A549 (cell line): Measurements from ENCODE around the gene DTX3. TPM values are rescaled to one million over a fixed set of nuclear protein-coding genes. Genes with fewer than 3 reads are reported as not detected.

Experiments
- ATAC-seq, 2 experiments: fragments of 200-7000 bp in 1 of 2; fragments of >200 bp in 1 of 2; cut with Nextera tagmentation in 1 of 2; cut with Tn5 transposase in 1 of 2; 3 replicates each; pipeline versions ENCODE4 v1.8.0 to v1.9.1; 2018 to 2020; ENCODE audit warnings: mild to moderate bottlenecking in 1 of 2, moderate library complexity in 1 of 2
- CTCF ChIA-PET: fragments of 300-600 bp; sonication (Branson Sonifier 250); formaldehyde crosslinking; extraction: SDS; loops from one replicate; lab custom pipeline; 2021; ENCODE audit warnings: antibody characterized with exemption, inconsistent platforms; lab: Yijun Ruan, JAX
- POLR2A ChIA-PET: fragments of 350-600 bp; formaldehyde crosslinking; extraction: SDS; loops from one replicate; lab custom pipeline; 2021; ENCODE audit warnings: antibody characterized with exemption, inconsistent platforms; lab: Yijun Ruan, JAX
- DNase-seq, 2 experiments: peaks; one replicate each; pipeline versions ENCODE4 v3.0.0 to v3.0.0-alpha.2; 2011 to 2016; ENCODE audit warnings: low read depth in 1 of 2, low spot score in 1 of 2
- FAIRE-seq: peaks from 2 replicates; lab custom pipeline; 2011; peaks lifted over from hg19 to GRCh38; lab: Jason Lieb, UNC
- H3K27ac ChIP-seq, 2 experiments: fragments of >200 bp; sonication (Bioruptor Twin); formaldehyde crosslinking; 3 replicates each; pipeline ENCODE4 v1.5.1; 2016 to 2017
- H3K4me1 ChIP-seq: fragments of >200 bp; sonication (Bioruptor Twin); formaldehyde crosslinking; 3 replicates; pipeline ENCODE4 v1.6.1; 2016
- H3K4me2 ChIP-seq: fragments of >200 bp; sonication (Bioruptor Twin); formaldehyde crosslinking; 3 replicates; pipeline ENCODE4 v1.6.1; 2016
- H3K4me3 ChIP-seq: fragments of >200 bp; sonication (Bioruptor Twin); formaldehyde crosslinking; 3 replicates; pipeline ENCODE4 v1.5.1; 2016
- H3K9me3 ChIP-seq: fragments of >200 bp; sonication (Bioruptor Twin); formaldehyde crosslinking; 3 replicates; pipeline ENCODE4 v1.6.1; 2016
- CBX2 ChIP-seq: fragments of 200-600 bp; sonication (generic); IDR thresholded peaks from 2 replicates; pipeline ENCODE4 v1.6.1; 2016; ENCODE audit warnings: low read depth, mild to moderate bottlenecking, borderline replicate concordance
- EHF ChIP-seq: fragments of 250-450 bp; sonication (Bioruptor Pico); IDR thresholded peaks from 2 replicates; pipeline ENCODE4 v1.5.0; 2020; ENCODE audit warnings: mild to moderate bottlenecking
- ELK1 ChIP-seq: fragments of 150-350 bp; IDR thresholded peaks from 2 replicates; pipeline ENCODE4 v1.6.1; 2014; ENCODE audit warnings: low read depth, mild to moderate bottlenecking, low read length
- FOXS1 ChIP-seq: fragments of 250-450 bp; sonication (Bioruptor Pico); IDR thresholded peaks from 2 replicates; pipeline ENCODE4 v1.5.0; 2020; ENCODE audit warnings: mild to moderate bottlenecking, moderate library complexity
- HEYL ChIP-seq: fragments of 250-450 bp; sonication (Bioruptor Pico); IDR thresholded peaks from 2 replicates; pipeline ENCODE4 v1.8.0; 2021; ENCODE audit warnings: mild to moderate bottlenecking, moderate library complexity
- HMGXB4 ChIP-seq: fragments of 250-450 bp; sonication (Bioruptor Pico); IDR thresholded peaks from 2 replicates; pipeline ENCODE4 v1.5.0; 2021; ENCODE audit warnings: mild to moderate bottlenecking, moderate library complexity, borderline replicate concordance
- HOXB5 ChIP-seq: fragments of 250-450 bp; sonication (Bioruptor Pico); IDR thresholded peaks from 2 replicates; pipeline ENCODE4 v1.5.0; 2020; ENCODE audit warnings: mild to moderate bottlenecking, moderate library complexity
- KDM5A ChIP-seq: fragments of 200-600 bp; sonication (generic); IDR thresholded peaks from 2 replicates; pipeline ENCODE4 v1.6.1; 2016; ENCODE audit warnings: antibody characterized with exemption, mild to moderate bottlenecking
- MYC ChIP-seq: IDR thresholded peaks from 2 replicates; pipeline ENCODE4 v1.6.1; 2012; ENCODE audit warnings: mild to moderate bottlenecking, inconsistent platforms, low read length, improper control_type of control experiment, borderline replicate concordance
- NPAS2 ChIP-seq: fragments of 250-450 bp; sonication (Bioruptor Pico); IDR thresholded peaks from 2 replicates; pipeline ENCODE4 v1.8.0; 2022; ENCODE audit warnings: mild to moderate bottlenecking, moderate library complexity, borderline replicate concordance
- RFX5 ChIP-seq: fragments of 450-650 bp; IDR thresholded peaks from 2 replicates; pipeline ENCODE4 v1.7.1; 2014; ENCODE audit warnings: antibody characterized with exemption, mild to moderate bottlenecking, moderate library complexity
- TP53 ChIP-seq: fragments of 250-450 bp; sonication (Bioruptor Pico); IDR thresholded peaks from 2 replicates; pipeline ENCODE4 v1.5.0; 2021; ENCODE audit warnings: mild to moderate bottlenecking, moderate library complexity
- ZFP36 ChIP-seq: fragments of 450-650 bp; IDR thresholded peaks from 2 replicates; pipeline ENCODE4 v1.6.1; 2014; ENCODE audit warnings: borderline replicate concordance; ENCODE audit not compliant: partially characterized antibody
- WGBS: methylation state at CpG from one replicate; pipeline ENCODE4 v1.1.6; 2017; ENCODE audit errors: missing lambda C conversion rate; 5-methylcytosine and 5-hydroxymethylcytosine counted together
- polyA plus RNA-seq, 4 experiments: library from polyadenylated mRNA; depleted of rRNA in 3 of 4; stranded (reverse); fragments of >200 nt; fragmentation: RNase III in 1 of 4; extraction: RNeasy Plus Mini Kit Qiagen cat#74134 plus additional on column Dnase treatment in 1 of 4; gene quantifications; 2 replicates in 3 of 4; 3 replicates in 1 of 4; pipeline ENCODE4 v1.2.3, GENCODE V29; 2011 to 2017
- TF ChIP-seq, protein P1 (sequence below): fragments of 450-650 bp; IDR thresholded peaks from 2 replicates; pipeline ENCODE4 v1.6.1; 2014; ENCODE audit warnings: antibody characterized with exemption

Gene DTX3
- polyA plus RNA-seq, 2 of the 4 experiments (the other 2 are of a cell fraction) = 21.7 to 24.7 TPM

DNA sequence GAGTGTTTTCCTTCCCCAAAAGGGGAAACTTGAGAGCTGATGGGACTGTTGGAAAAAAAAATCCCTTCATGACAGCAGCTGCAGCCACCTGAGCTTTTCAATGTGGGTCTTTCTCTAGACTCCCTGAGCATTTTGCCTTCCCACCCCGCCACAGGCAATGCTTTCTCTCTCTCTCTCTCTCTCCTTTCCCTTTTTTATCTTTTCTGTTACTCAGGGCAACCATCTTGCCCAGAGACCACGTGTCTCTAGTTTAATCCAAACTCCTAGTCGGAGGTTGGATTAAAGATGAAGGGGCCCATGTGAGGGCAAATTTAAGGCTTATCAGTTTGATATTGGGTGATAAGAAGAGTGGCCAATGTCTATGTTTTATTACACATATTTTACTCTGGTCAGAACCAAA is 54.3 kb downstream of the DTX3 start:
- DNase-seq = no peak
- no peaks in the 10 kb centered on the region for H3K4me1 ChIP-seq
- H3K27ac ChIP-seq = no peak overlapping the region
- ChIA-PET CTCF (interaction anchor here (1.4 to 3.2 kb wide), 2 partner anchors 25 to 28 kb away, joined by 3 to 13 read pairs; partner anchors contain the start of gene B4GALNT1), POLR2A (no interaction called here)
- peaks cover 21% of the 10 kb centered on the region; the same call in 2 of the 3 replicates for H3K9me3 ChIP-seq
- TF ChIP-seq, protein P1, sequence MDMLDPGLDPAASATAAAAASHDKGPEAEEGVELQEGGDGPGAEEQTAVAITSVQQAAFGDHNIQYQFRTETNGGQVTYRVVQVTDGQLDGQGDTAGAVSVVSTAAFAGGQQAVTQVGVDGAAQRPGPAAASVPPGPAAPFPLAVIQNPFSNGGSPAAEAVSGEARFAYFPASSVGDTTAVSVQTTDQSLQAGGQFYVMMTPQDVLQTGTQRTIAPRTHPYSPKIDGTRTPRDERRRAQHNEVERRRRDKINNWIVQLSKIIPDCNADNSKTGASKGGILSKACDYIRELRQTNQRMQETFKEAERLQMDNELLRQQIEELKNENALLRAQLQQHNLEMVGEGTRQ = no peak
- TF ChIP-seq ZFP36 (no peak), NPAS2 (CRISPR knock-in tag) (no peak), HMGXB4 (CRISPR knock-in tag) (no peak), HEYL (CRISPR knock-in tag) (no peak), FOXS1 (CRISPR knock-in tag) (no peak), KDM5A (no peak), MYC (no peak), ELK1 (no peak), TP53 (CRISPR knock-in tag) (no peak), EHF (no peak), CBX2 (no peak), RFX5 (no peak), HOXB5 (CRISPR knock-in tag) (no peak)
- no peak for FAIRE-seq
- 27% methylated on average over 3 of the region's 3 CpGs for WGBS
- no peak overlapping the region for H3K4me2 ChIP-seq
- no peak for ATAC-seq
- H3K4me3 ChIP-seq = no peak overlapping the region

Other genes starting within 250 kb of the DTX3 start
- 28.8 and 30.6 TPM in 2 replicates for gene R3HDM2, start 173.8 kb upstream of the DTX3 start, polyA plus RNA-seq (2011; rRNA removed)
- 14.0 to 14.7 TPM (median 14.4 TPM) in 3 replicates for gene R3HDM2, start 173.8 kb upstream of the DTX3 start, polyA plus RNA-seq (2017; fragmentation: RNase III; extraction: RNeasy Plus Mini Kit Qiagen cat#74134 plus additional on column Dnase treatment)
- 0.07 and 0.08 TPM in 2 replicates for gene INHBC, start 170.0 kb upstream of the DTX3 start, polyA plus RNA-seq (2011; rRNA removed)
- gene INHBC, start 170.0 kb upstream of the DTX3 start, polyA plus RNA-seq (2017; fragmentation: RNase III; extraction: RNeasy Plus Mini Kit Qiagen cat#74134 plus additional on column Dnase treatment) = not detected in 3 replicates
- gene INHBE, start 149.5 kb upstream of the DTX3 start, polyA plus RNA-seq (2011; rRNA removed) = 2.4 and 2.9 TPM in 2 replicates
- 0.50 to 0.74 TPM (median 0.67 TPM) in 3 replicates for gene INHBE, start 149.5 kb upstream of the DTX3 start, polyA plus RNA-seq (2017; fragmentation: RNase III; extraction: RNeasy Plus Mini Kit Qiagen cat#74134 plus additional on column Dnase treatment)
- 27.3 and 30.0 TPM in 2 replicates for gene GLI1, start 145.0 kb upstream of the DTX3 start, polyA plus RNA-seq (2011; rRNA removed)
- 13.0 to 13.5 TPM (median 13.1 TPM) in 3 replicates for gene GLI1, start 145.0 kb upstream of the DTX3 start, polyA plus RNA-seq (2017; fragmentation: RNase III; extraction: RNeasy Plus Mini Kit Qiagen cat#74134 plus additional on column Dnase treatment)
- gene ARHGAP9, start 125.0 kb upstream of the DTX3 start, polyA plus RNA-seq (2011; rRNA removed) = 0.25 and 0.50 TPM in 2 replicates
- 0.20 to 0.29 TPM in 2 of 3 replicates, not detected in the other for gene ARHGAP9, start 125.0 kb upstream of the DTX3 start, polyA plus RNA-seq (2017; fragmentation: RNase III; extraction: RNeasy Plus Mini Kit Qiagen cat#74134 plus additional on column Dnase treatment)
- 372 and 406 TPM in 2 replicates for gene MARS1, start 116.8 kb upstream of the DTX3 start, polyA plus RNA-seq (2011; rRNA removed)
- gene MARS1, start 116.8 kb upstream of the DTX3 start, polyA plus RNA-seq (2017; fragmentation: RNase III; extraction: RNeasy Plus Mini Kit Qiagen cat#74134 plus additional on column Dnase treatment) = 209 to 230 TPM (median 227 TPM) in 3 replicates
- gene DDIT3, start 84.3 kb upstream of the DTX3 start, polyA plus RNA-seq (2011; rRNA removed) = 73.1 and 93.0 TPM in 2 replicates
- gene DDIT3, start 84.3 kb upstream of the DTX3 start, polyA plus RNA-seq (2017; fragmentation: RNase III; extraction: RNeasy Plus Mini Kit Qiagen cat#74134 plus additional on column Dnase treatment) = 11.5 to 16.0 TPM (median 13.5 TPM) in 3 replicates
- gene MBD6, start 82.0 kb upstream of the DTX3 start, polyA plus RNA-seq (2011; rRNA removed) = 4.6 and 7.3 TPM in 2 replicates
- gene MBD6, start 82.0 kb upstream of the DTX3 start, polyA plus RNA-seq (2017; fragmentation: RNase III; extraction: RNeasy Plus Mini Kit Qiagen cat#74134 plus additional on column Dnase treatment) = 18.7 to 25.3 TPM (median 24.2 TPM) in 3 replicates
- 140 and 169 TPM in 2 replicates for gene DCTN2, start 57.6 kb upstream of the DTX3 start, polyA plus RNA-seq (2011; rRNA removed)
- gene DCTN2, start 57.6 kb upstream of the DTX3 start, polyA plus RNA-seq (2017; fragmentation: RNase III; extraction: RNeasy Plus Mini Kit Qiagen cat#74134 plus additional on column Dnase treatment) = 203 to 211 TPM (median 211 TPM) in 3 replicates
- 0.89 and 0.90 TPM in 2 replicates for gene KIF5A, start 54.8 kb upstream of the DTX3 start, polyA plus RNA-seq (2011; rRNA removed)
- 0.45 to 0.61 TPM (median 0.55 TPM) in 3 replicates for gene KIF5A, start 54.8 kb upstream of the DTX3 start, polyA plus RNA-seq (2017; fragmentation: RNase III; extraction: RNeasy Plus Mini Kit Qiagen cat#74134 plus additional on column Dnase treatment)
- gene PIP4K2C, start 13.6 kb upstream of the DTX3 start, polyA plus RNA-seq (2011; rRNA removed) = 60.9 and 62.9 TPM in 2 replicates
- gene PIP4K2C, start 13.6 kb upstream of the DTX3 start, polyA plus RNA-seq (2017; fragmentation: RNase III; extraction: RNeasy Plus Mini Kit Qiagen cat#74134 plus additional on column Dnase treatment) = 30.5 to 35.7 TPM (median 35.3 TPM) in 3 replicates
- gene ARHGEF25, start 6.6 kb downstream of the DTX3 start, polyA plus RNA-seq (2011; rRNA removed) = 9.3 and 9.9 TPM in 2 replicates
- 8.0 to 13.8 TPM (median 11.9 TPM) in 3 replicates for gene ARHGEF25, start 6.6 kb downstream of the DTX3 start, polyA plus RNA-seq (2017; fragmentation: RNase III; extraction: RNeasy Plus Mini Kit Qiagen cat#74134 plus additional on column Dnase treatment)
- gene B4GALNT1, start 28.4 kb downstream of the DTX3 start, polyA plus RNA-seq (2011; rRNA removed) = 25.7 and 27.0 TPM in 2 replicates
- gene B4GALNT1, start 28.4 kb downstream of the DTX3 start, polyA plus RNA-seq (2017; fragmentation: RNase III; extraction: RNeasy Plus Mini Kit Qiagen cat#74134 plus additional on column Dnase treatment) = 33.2 to 35.1 TPM (median 33.4 TPM) in 3 replicates
- gene OS9, start 89.3 kb downstream of the DTX3 start, polyA plus RNA-seq (2011; rRNA removed) = 183 and 208 TPM in 2 replicates
- 115 to 128 TPM (median 128 TPM) in 3 replicates for gene OS9, start 89.3 kb downstream of the DTX3 start, polyA plus RNA-seq (2017; fragmentation: RNase III; extraction: RNeasy Plus Mini Kit Qiagen cat#74134 plus additional on column Dnase treatment)
- gene AGAP2, start 133.9 kb downstream of the DTX3 start, polyA plus RNA-seq (2011; rRNA removed) = 0.26 and 0.36 TPM in 2 replicates
- gene AGAP2, start 133.9 kb downstream of the DTX3 start, polyA plus RNA-seq (2017; fragmentation: RNase III; extraction: RNeasy Plus Mini Kit Qiagen cat#74134 plus additional on column Dnase treatment) = 0.21 to 0.45 TPM (median 0.28 TPM) in 3 replicates
- gene TSPAN31, start 140.2 kb downstream of the DTX3 start, polyA plus RNA-seq (2011; rRNA removed) = 51.9 and 61.0 TPM in 2 replicates
- 20.6 to 27.1 TPM (median 22.8 TPM) in 3 replicates for gene TSPAN31, start 140.2 kb downstream of the DTX3 start, polyA plus RNA-seq (2017; fragmentation: RNase III; extraction: RNeasy Plus Mini Kit Qiagen cat#74134 plus additional on column Dnase treatment)
- 226 and 289 TPM in 2 replicates for gene CDK4, start 147.5 kb downstream of the DTX3 start, polyA plus RNA-seq (2011; rRNA removed)
- 226 to 255 TPM (median 229 TPM) in 3 replicates for gene CDK4, start 147.5 kb downstream of the DTX3 start, polyA plus RNA-seq (2017; fragmentation: RNase III; extraction: RNeasy Plus Mini Kit Qiagen cat#74134 plus additional on column Dnase treatment)
- gene MARCHF9, start 150.3 kb downstream of the DTX3 start, polyA plus RNA-seq (2011; rRNA removed) = 7.2 and 8.4 TPM in 2 replicates
- 4.7 to 6.8 TPM (median 5.9 TPM) in 3 replicates for gene MARCHF9, start 150.3 kb downstream of the DTX3 start, polyA plus RNA-seq (2017; fragmentation: RNase III; extraction: RNeasy Plus Mini Kit Qiagen cat#74134 plus additional on column Dnase treatment)
- gene CYP27B1, start 162.3 kb downstream of the DTX3 start, polyA plus RNA-seq (2011; rRNA removed) = 1.8 and 1.9 TPM in 2 replicates
- 1.9 to 2.9 TPM (median 2.3 TPM) in 3 replicates for gene CYP27B1, start 162.3 kb downstream of the DTX3 start, polyA plus RNA-seq (2017; fragmentation: RNase III; extraction: RNeasy Plus Mini Kit Qiagen cat#74134 plus additional on column Dnase treatment)
- gene METTL1, start 167.3 kb downstream of the DTX3 start, polyA plus RNA-seq (2011; rRNA removed) = 60.2 and 71.3 TPM in 2 replicates
- 55.2 to 64.9 TPM (median 63.0 TPM) in 3 replicates for gene METTL1, start 167.3 kb downstream of the DTX3 start, polyA plus RNA-seq (2017; fragmentation: RNase III; extraction: RNeasy Plus Mini Kit Qiagen cat#74134 plus additional on column Dnase treatment)
- 13.8 and 15.8 TPM in 2 replicates for gene EEF1AKMT3, start 167.8 kb downstream of the DTX3 start, polyA plus RNA-seq (2011; rRNA removed)
- gene EEF1AKMT3, start 167.8 kb downstream of the DTX3 start, polyA plus RNA-seq (2017; fragmentation: RNase III; extraction: RNeasy Plus Mini Kit Qiagen cat#74134 plus additional on column Dnase treatment) = 6.2 to 8.0 TPM (median 7.3 TPM) in 3 replicates
- 31.7 and 39.9 TPM in 2 replicates for gene TSFM, start 178.0 kb downstream of the DTX3 start, polyA plus RNA-seq (2011; rRNA removed)
- gene TSFM, start 178.0 kb downstream of the DTX3 start, polyA plus RNA-seq (2017; fragmentation: RNase III; extraction: RNeasy Plus Mini Kit Qiagen cat#74134 plus additional on column Dnase treatment) = 56.6 to 60.2 TPM (median 59.2 TPM) in 3 replicates
- 0.99 and 1.1 TPM in 2 replicates for gene AVIL, start 213.9 kb downstream of the DTX3 start, polyA plus RNA-seq (2011; rRNA removed)
- gene AVIL, start 213.9 kb downstream of the DTX3 start, polyA plus RNA-seq (2017; fragmentation: RNase III; extraction: RNeasy Plus Mini Kit Qiagen cat#74134 plus additional on column Dnase treatment) = 0.33 to 1.1 TPM (median 0.53 TPM) in 3 replicates
- gene CTDSP2, start 241.9 kb downstream of the DTX3 start, polyA plus RNA-seq (2011; rRNA removed) = 87.7 and 114 TPM in 2 replicates
- gene CTDSP2, start 241.9 kb downstream of the DTX3 start, polyA plus RNA-seq (2017; fragmentation: RNase III; extraction: RNeasy Plus Mini Kit Qiagen cat#74134 plus additional on column Dnase treatment) = 26.1 to 34.5 TPM (median 31.3 TPM) in 3 replicates